NCI-H524 (cell line): ENCODE data around the gene KAZN.

Experiments
- DNase-seq, 2 experiments: peaks; one replicate each; lab custom pipeline; 2025; lab: John Stamatoyannopoulos, UW

The KAZN gene

GRCh38 chr1:14983277-14983676 lies 384.8 kb downstream of the KAZN start:
- no peak for DNase-seq

- no peak for DNase-seq
These were observed 387.7 kb downstream of the KAZN start for GRCh38 chr1:14986168-14986567.

GRCh38 chr1:14987829-14988603 lies 389.5 kb downstream of the KAZN start:
- peak in 1 of 2 experiments; percentile 36 for DNase-seq

- DNase-seq, result no peak
These were observed 390.2 kb downstream of the KAZN start for GRCh38 chr1:14988636-14989035.

- DNase-seq, result no peak
These were observed 391.6 kb downstream of the KAZN start for GRCh38 chr1:14989931-14990728.

- DNase-seq, result no peak
These were observed 394.9 kb downstream of the KAZN start for GRCh38 chr1:14993414-14993813.

GRCh38 chr1:14994148-14994547 lies 395.7 kb downstream of the KAZN start:
- no peak for DNase-seq

GRCh38 chr1:14994841-14995437 lies 396.5 kb downstream of the KAZN start:
- DNase-seq, result no peak

GRCh38 chr1:14996133-14997050 lies 397.9 kb downstream of the KAZN start:
- DNase-seq, result no peak

GRCh38 chr1:14997646-14998276 lies 399.3 kb downstream of the KAZN start:
- DNase-seq, result peak in 1 of 2 experiments; percentile 19

GRCh38 chr1:14999441-14999840 lies 401.0 kb downstream of the KAZN start:
- no peak for DNase-seq

GRCh38 chr1:15000030-15000429 lies 401.5 kb downstream of the KAZN start:
- DNase-seq, result no peak

GRCh38 chr1:15000671-15001070 lies 402.2 kb downstream of the KAZN start:
- no peak for DNase-seq

GRCh38 chr1:15001317-15001915 lies 402.9 kb downstream of the KAZN start:
- no peak for DNase-seq

GRCh38 chr1:15002325-15002724 lies 403.8 kb downstream of the KAZN start:
- no peak for DNase-seq

GRCh38 chr1:15004396-15004795 lies 405.9 kb downstream of the KAZN start:
- peak in 1 of 2 experiments; percentile 2 for DNase-seq

GRCh38 chr1:15005116-15005515 lies 406.6 kb downstream of the KAZN start:
- peak; percentile 28 to 60 for DNase-seq

- no peak for DNase-seq
These were observed 408.9 kb downstream of the KAZN start for GRCh38 chr1:15007368-15007767.

- no peak for DNase-seq
These were observed 409.4 kb downstream of the KAZN start for GRCh38 chr1:15007842-15008241.

- DNase-seq, result no peak
These were observed 410.6 kb downstream of the KAZN start for GRCh38 chr1:15008783-15009729.
